ENCODE data around the gene DGCR2.

The DGCR2 gene

DNA sequence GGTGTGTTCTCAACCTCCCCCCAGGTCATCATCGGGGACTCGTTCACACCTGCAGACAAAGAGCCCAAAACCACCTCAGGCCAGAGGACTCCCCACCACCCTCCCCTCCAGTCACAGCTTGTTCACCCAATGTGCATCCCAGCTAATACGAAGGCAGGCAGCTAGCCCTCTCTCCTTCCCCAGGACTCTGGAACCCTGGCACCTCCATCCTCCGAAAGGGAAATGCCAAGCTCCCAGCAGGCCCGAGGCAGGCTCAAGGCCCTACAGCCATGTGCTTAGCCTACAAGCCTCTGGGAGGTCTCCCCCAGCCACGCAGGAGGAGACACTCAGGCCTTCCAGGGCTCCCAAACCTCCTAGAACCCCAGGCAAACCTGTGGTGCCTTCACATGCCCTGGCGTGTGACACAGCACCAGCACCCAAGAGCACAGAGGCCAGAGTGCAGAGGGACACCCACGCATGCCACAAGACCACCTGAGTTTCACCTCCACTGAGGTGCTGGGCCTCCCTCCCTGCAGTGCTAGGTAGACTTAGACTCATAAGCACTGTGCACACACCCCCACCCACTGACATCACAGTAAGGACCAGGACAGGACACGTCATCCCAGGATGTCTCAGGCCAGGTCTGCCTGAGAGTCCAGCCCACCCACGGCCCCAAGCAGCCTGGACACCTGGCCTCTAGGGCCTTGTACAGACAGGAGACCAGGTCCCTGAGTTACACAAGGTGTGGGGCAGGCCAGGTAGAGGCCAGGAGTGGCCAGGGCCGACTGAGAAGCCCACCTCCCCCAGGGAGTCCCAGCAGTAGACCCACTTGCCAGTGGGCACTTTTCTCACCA, 15.4 kb upstream of the DGCR2 start:
- no peak for DNase-seq (ENCODE audit: extremely low spot score)
- ChIA-PET CTCF (no interaction called here), POLR2A (no interaction called here)
- TF ChIP-seq CTCF (IDR thresholded peaks at IDR 0.05; ENCODE audit: control extremely low read depth, extremely low read depth, low read depth, missing control alignments): no peak

- TF ChIP-seq CTCF (IDR thresholded peaks at IDR 0.05; ENCODE audit: control extremely low read depth, extremely low read depth, low read depth, missing control alignments): no peak
- ChIA-PET CTCF (no interaction called here), POLR2A (no interaction called here)
- DNase-seq (ENCODE audit: extremely low spot score): no peak
Observed at GRCh38 chr22:19136915-19137314, 14.7 kb upstream of the DGCR2 start.

GRCh38 chr22:19134874-19135273, 12.7 kb upstream of the DGCR2 start:
- ChIA-PET CTCF (interaction anchor here (2.9 kb wide), 1 partner anchor 10 kb away, joined by 15 read pairs; the partner anchor contains the start of gene ESS2), POLR2A (no interaction called here)
- DNase-seq (ENCODE audit: extremely low spot score): no peak
- TF ChIP-seq CTCF (IDR thresholded peaks at IDR 0.05; ENCODE audit: control extremely low read depth, extremely low read depth, low read depth, missing control alignments): no peak

- no peak for TF ChIP-seq CTCF (IDR thresholded peaks at IDR 0.05; ENCODE audit: control extremely low read depth, extremely low read depth, low read depth, missing control alignments)
- DNase-seq (ENCODE audit: extremely low spot score): no peak
- CTCF ChIA-PET: interaction anchor here (1.2 to 2.9 kb wide), 2 partner anchors 10 to 24 kb away, joined by 3 to 15 read pairs; partner anchors contain the start of gene ESS2
- POLR2A ChIA-PET: interaction anchor here (1.0 kb wide), 1 partner anchor 8 kb away, joined by 4 read pairs; no protein-coding TSS in a partner anchor
Observed at GRCh38 chr22:19134176-19134831, 12.1 kb upstream of the DGCR2 start.

DNA sequence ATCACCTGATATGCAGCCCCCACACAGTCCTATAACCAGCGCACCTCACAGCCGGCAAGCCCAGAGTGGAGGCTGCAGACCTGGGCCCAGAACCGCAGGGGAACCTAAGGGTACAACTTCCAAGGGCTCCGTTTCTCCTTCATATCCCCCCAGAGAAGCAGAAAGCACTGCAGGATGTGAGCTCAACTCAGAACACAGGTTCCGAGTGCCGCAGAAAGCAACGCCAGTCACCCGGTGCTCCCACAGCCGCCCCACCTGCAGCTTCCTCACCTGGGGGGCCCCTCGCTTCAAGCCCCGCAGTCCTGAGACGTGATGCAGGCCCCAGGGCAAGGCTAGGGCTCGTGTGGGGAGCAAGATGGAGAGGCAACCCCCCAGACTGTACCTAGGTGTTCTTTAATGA, 11.3 kb upstream of the DGCR2 start:
- ChIA-PET CTCF (interaction anchor here (1.2 to 2.9 kb wide), 3 partner anchors 11 to 25 kb away, joined by 3 to 15 read pairs (median 4); partner anchors contain the start of gene ESS2), POLR2A (interaction anchor here (1.0 kb wide), 1 partner anchor 9 kb away, joined by 4 read pairs; no protein-coding TSS in a partner anchor)
- TF ChIP-seq CTCF (IDR thresholded peaks at IDR 0.05; ENCODE audit: control extremely low read depth, extremely low read depth, low read depth, missing control alignments): no peak

DNA sequence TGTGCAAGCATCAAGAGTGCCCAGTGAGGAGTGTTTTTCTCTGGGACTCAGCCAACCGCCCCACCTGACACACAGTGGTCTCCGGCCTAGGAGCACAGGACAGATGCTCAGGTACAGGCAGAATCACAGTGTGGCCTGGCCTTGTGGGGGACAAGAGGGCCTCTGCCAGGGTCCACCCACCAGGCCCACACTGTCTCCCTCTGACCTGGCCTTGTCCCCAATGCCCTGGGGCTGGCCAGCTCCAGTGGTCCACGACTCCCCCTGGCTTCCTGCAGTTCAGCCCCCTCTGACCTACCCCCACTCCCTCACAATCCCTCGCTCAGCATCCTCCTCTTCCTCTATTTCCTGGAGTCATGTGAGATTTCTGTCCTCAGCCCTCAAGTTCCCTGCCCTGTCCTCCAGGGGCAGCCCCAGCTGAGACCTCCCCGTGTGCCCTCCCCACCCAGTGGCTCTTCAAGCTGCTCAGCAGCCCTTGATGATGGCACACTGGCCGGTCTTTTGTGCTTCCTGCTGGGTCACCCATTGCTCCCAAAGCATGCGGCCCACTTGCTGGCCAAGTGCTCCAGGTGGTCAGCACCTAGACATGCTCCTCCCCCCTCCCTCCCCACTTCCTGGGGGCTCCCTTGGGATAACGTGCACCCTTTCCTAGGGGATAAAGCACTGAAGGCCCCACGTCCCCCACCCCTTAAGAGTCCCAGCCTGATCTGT, 10.6 kb upstream of the DGCR2 start:
- no peak for TF ChIP-seq CTCF (IDR thresholded peaks at IDR 0.05; ENCODE audit: control extremely low read depth, extremely low read depth, low read depth, missing control alignments)
- CTCF ChIA-PET: interaction anchor here (1.2 to 2.9 kb wide), 3 partner anchors 12 to 25 kb away, joined by 3 to 15 read pairs (median 4); partner anchors contain the start of gene ESS2
- no peak for DNase-seq (ENCODE audit: extremely low spot score)
- POLR2A ChIA-PET: interaction anchor here (1.9 kb wide), 1 partner anchor 11 kb away, joined by 4 read pairs; the partner anchor contains the start of gene DGCR2

More for the DNA sequence above, 11.3 kb upstream of the DGCR2 start:
- no peak for DNase-seq (ENCODE audit: extremely low spot score)
